ENCODE measurements around the gene NMT2. TPM values are rescaled to one million over a fixed set of nuclear protein-coding genes. Genes with fewer than 3 reads are reported as not detected.

Gene NMT2
- total and polyA plus RNA-seq, 2 experiments from 2014 or later, result 11.7 to 16.8 TPM

GRCh38 chr10:15118615-15119014 is 49.9 kb downstream of the NMT2 start (continued):
- no peak for TF ChIP-seq ZNF331 (CRISPR knock-in tag; IDR thresholded peaks at IDR 0.05; ENCODE audit: low read depth)
- TF ChIP-seq ZNF114 (CRISPR knock-in tag; IDR thresholded peaks at IDR 0.05), result no peak
- TF ChIP-seq EZH2 (IDR thresholded peaks at IDR 0.05; ENCODE audit: low read depth, unreplicated experiment), result no peak
- TF ChIP-seq ETS1 (IDR thresholded peaks at IDR 0.05), result no peak

DNA sequence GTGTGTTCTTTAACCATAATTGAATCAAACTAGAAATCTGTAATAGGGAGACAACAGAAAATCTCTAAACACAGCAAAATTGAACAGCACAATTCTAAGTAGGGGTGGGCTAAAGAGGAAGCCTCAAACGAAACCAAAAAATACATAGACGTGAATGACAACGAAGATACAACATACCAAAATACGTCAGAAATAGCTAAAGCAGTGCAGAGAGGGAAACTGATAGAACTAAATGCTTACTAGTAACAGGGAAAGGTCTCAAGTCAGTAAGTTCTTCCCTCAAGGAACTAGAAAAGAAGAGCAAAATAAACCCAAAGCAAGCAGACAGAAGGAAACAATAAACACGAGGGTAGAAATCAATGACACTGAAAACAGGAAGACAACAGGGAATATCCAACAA is 52.3 kb downstream of the NMT2 start:
- Mint-ChIP-seq H3K4me3 (no peak overlapping the region), H3K9me3 (no peaks in the 10 kb centered on the region), H3K27ac (no peak overlapping the region), H3K36me3 (ENCODE audit: low read depth) (peaks cover 25% of the 10 kb centered on the region), H3K4me1 (no peaks in the 10 kb centered on the region), H3K27me3 (ENCODE audit: insufficient read depth, low read depth, poor library complexity) (no peaks in the 10 kb centered on the region)
- no peak overlapping the region for H3K4me2 ChIP-seq
- H3F3A ChIP-seq (replicated peaks; ENCODE audit: low read depth), result no peaks in the 10 kb centered on the region
- DNase-seq (ENCODE audit: low spot score), result no peak
- ATAC-seq, result no peak
- no peak overlapping the region for H2AFZ ChIP-seq
- H3K36me3 ChIP-seq (ENCODE audit: insufficient read depth), result peaks cover 10% of the 10 kb centered on the region; the same call in 1 of the 2 replicates
- H3K4me1 ChIP-seq (ENCODE audit: insufficient read depth), result no peaks in the 10 kb centered on the region
- H3K9me2 ChIP-seq (ENCODE audit: insufficient read depth), result no peaks in the 10 kb centered on the region
- no peak overlapping the region for H3K4me3 ChIP-seq
- H3K27ac ChIP-seq (ENCODE audit: low read depth), result no peak overlapping the region
- H3K27me3 ChIP-seq (ENCODE audit: insufficient read depth), result no peaks in the 10 kb centered on the region
- no peaks in the 10 kb centered on the region for H3K79me2 ChIP-seq (replicated peaks; ENCODE audit: insufficient read depth)
- no peaks in the 10 kb centered on the region; the same call in 1 of the 2 replicates for H4K20me1 ChIP-seq (replicated peaks; ENCODE audit: insufficient read depth)
- TF ChIP-seq EZH2 (IDR thresholded peaks at IDR 0.05; ENCODE audit: low read depth, unreplicated experiment), result no peak
- no peak for TF ChIP-seq ETS1 (IDR thresholded peaks at IDR 0.05)
- TF ChIP-seq, protein P1, sequence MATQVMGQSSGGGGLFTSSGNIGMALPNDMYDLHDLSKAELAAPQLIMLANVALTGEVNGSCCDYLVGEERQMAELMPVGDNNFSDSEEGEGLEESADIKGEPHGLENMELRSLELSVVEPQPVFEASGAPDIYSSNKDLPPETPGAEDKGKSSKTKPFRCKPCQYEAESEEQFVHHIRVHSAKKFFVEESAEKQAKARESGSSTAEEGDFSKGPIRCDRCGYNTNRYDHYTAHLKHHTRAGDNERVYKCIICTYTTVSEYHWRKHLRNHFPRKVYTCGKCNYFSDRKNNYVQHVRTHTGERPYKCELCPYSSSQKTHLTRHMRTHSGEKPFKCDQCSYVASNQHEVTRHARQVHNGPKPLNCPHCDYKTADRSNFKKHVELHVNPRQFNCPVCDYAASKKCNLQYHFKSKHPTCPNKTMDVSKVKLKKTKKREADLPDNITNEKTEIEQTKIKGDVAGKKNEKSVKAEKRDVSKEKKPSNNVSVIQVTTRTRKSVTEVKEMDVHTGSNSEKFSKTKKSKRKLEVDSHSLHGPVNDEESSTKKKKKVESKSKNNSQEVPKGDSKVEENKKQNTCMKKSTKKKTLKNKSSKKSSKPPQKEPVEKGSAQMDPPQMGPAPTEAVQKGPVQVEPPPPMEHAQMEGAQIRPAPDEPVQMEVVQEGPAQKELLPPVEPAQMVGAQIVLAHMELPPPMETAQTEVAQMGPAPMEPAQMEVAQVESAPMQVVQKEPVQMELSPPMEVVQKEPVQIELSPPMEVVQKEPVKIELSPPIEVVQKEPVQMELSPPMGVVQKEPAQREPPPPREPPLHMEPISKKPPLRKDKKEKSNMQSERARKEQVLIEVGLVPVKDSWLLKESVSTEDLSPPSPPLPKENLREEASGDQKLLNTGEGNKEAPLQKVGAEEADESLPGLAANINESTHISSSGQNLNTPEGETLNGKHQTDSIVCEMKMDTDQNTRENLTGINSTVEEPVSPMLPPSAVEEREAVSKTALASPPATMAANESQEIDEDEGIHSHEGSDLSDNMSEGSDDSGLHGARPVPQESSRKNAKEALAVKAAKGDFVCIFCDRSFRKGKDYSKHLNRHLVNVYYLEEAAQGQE (IDR thresholded peaks at IDR 0.05; ENCODE audit: unreplicated experiment), result no peak
- TF ChIP-seq NANOG (IDR thresholded peaks at IDR 0.05; ENCODE audit: borderline replicate concordance), result no peak
- TF ChIP-seq CREB1 (CRISPR knock-in tag; IDR thresholded peaks at IDR 0.05; ENCODE audit: low read depth), result no peak
- TF ChIP-seq ZNF462 (CRISPR knock-in tag; IDR thresholded peaks at IDR 0.05), result no peak
- TF ChIP-seq ZNF114 (CRISPR knock-in tag; IDR thresholded peaks at IDR 0.05), result no peak
- no peak for TF ChIP-seq STAT1 (IDR thresholded peaks at IDR 0.05; ENCODE audit: unreplicated experiment)
- TF ChIP-seq POLR2AphosphoS5 (IDR thresholded peaks at IDR 0.05; ENCODE audit: low read depth), result no peak
- no peak for TF ChIP-seq ZNF331 (CRISPR knock-in tag; IDR thresholded peaks at IDR 0.05; ENCODE audit: low read depth)
- no peak for TF ChIP-seq CTCF (conservative IDR thresholded peaks at IDR 0.05; ENCODE audit: low read depth in 2 of 2)
